ENCODE results near the gene FAM78A.

DNA sequence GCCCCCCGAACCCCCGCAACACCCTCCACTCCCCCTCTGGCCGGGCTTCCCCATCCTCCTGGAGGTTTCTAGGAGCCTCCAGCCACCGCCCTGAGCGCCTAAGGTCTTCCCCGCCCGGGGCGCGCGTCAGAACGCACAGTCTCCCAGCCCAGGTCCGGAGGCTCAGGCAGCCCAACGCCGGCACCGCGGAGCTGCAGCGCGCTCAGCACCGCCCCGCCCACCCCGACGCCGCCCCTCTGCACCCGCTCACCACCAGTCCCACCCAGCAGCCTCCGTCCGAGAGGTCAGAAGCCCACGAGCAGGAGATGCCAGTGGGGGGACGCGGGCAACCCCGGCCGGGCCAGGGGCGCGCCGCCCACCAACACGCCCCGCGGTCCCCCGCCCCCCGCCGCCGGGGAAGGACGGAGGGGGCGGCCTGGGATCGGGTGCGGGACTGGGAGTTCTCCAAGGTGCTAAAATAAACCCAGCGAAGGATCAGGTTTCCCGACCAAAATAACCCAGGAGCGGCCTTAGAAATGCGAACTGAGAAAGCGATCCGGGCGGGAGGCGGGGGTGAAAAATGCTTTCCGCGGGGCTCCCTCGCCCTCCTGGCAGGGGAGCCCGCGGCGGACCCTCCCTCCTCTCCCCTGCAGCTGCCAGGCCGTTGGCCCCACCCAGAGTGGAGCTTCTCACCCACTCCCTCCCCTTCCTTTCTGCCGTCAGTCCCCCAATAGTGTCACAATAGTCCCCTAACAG is 6.5 kb upstream of the FAM78A start:
- TF ChIP-seq, protein P1, sequence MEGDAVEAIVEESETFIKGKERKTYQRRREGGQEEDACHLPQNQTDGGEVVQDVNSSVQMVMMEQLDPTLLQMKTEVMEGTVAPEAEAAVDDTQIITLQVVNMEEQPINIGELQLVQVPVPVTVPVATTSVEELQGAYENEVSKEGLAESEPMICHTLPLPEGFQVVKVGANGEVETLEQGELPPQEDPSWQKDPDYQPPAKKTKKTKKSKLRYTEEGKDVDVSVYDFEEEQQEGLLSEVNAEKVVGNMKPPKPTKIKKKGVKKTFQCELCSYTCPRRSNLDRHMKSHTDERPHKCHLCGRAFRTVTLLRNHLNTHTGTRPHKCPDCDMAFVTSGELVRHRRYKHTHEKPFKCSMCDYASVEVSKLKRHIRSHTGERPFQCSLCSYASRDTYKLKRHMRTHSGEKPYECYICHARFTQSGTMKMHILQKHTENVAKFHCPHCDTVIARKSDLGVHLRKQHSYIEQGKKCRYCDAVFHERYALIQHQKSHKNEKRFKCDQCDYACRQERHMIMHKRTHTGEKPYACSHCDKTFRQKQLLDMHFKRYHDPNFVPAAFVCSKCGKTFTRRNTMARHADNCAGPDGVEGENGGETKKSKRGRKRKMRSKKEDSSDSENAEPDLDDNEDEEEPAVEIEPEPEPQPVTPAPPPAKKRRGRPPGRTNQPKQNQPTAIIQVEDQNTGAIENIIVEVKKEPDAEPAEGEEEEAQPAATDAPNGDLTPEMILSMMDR (IDR thresholded peaks at IDR 0.05), result no peak
- TF ChIP-seq POLR2A (IDR thresholded peaks at IDR 0.05), result no peak
